Amniotic stem cell (primary cell): ENCODE results near the gene EEF1E1.

Source experiments
- DNase-seq: peaks from one replicate; lab custom pipeline; 2025; lab: John Stamatoyannopoulos, UW

EEF1E1 gene

GRCh38 chr6:8102122-8102958 is at the start of gene EEF1E1:
Gene EEF1E1, minus strand, starts transcription at chr6:8102548. Its CDS starts 27 bp downstream, at chr6:8102521.
- DNase-seq = peak; percentile 92

- DNase-seq = no peak
These were observed 47.0 kb upstream of the EEF1E1 start for GRCh38 chr6:8149350-8149749.

GRCh38 chr6:8143945-8144344 is 41.6 kb upstream of the EEF1E1 start:
- no peak for DNase-seq

- DNase-seq = no peak
These were observed 37.1 kb upstream of the EEF1E1 start for GRCh38 chr6:8139451-8139850.

- DNase-seq = no peak
These were observed 35.2 kb upstream of the EEF1E1 start for GRCh38 chr6:8137529-8137939.

GRCh38 chr6:8135276-8135675 is 32.9 kb upstream of the EEF1E1 start:
- DNase-seq = no peak

GRCh38 chr6:8132130-8132529 is 29.8 kb upstream of the EEF1E1 start:
- DNase-seq = no peak

GRCh38 chr6:8131265-8131897 is 29.0 kb upstream of the EEF1E1 start:
- peak; percentile 30 for DNase-seq

GRCh38 chr6:8130399-8130798 is 28.1 kb upstream of the EEF1E1 start:
- DNase-seq = no peak

GRCh38 chr6:8123236-8123635 is 20.9 kb upstream of the EEF1E1 start:
- no peak for DNase-seq

- DNase-seq = no peak
These were observed 12.6 kb upstream of the EEF1E1 start for GRCh38 chr6:8114956-8115355.

- no peak for DNase-seq
These were observed 10.8 kb upstream of the EEF1E1 start for GRCh38 chr6:8113131-8113654.

- no peak for DNase-seq
These were observed 8.4 kb upstream of the EEF1E1 start for GRCh38 chr6:8110725-8111124.

- DNase-seq = no peak
These were observed 7.9 kb upstream of the EEF1E1 start for GRCh38 chr6:8110117-8110721.

- no peak for DNase-seq
These were observed 6.6 kb upstream of the EEF1E1 start for GRCh38 chr6:8108759-8109539.

GRCh38 chr6:8108031-8108660 is 5.8 kb upstream of the EEF1E1 start:
- peak; percentile 74 for DNase-seq

GRCh38 chr6:8105791-8106190 is 3.4 kb upstream of the EEF1E1 start:
- no peak for DNase-seq

- DNase-seq = no peak
These were observed 1.4 kb upstream of the EEF1E1 start for GRCh38 chr6:8103726-8104125.

GRCh38 chr6:8100159-8100854 is 2.0 kb downstream of the EEF1E1 start:
- no peak for DNase-seq

GRCh38 chr6:8090650-8091049 is 11.7 kb downstream of the EEF1E1 start:
- DNase-seq = no peak

GRCh38 chr6:8088886-8089285 is 13.5 kb downstream of the EEF1E1 start:
- DNase-seq = no peak
